CD4-positive, alpha-beta T cell treated with Interleukin-2 at 100 ng/mL for 4 hours (primary cell): ENCODE data around the gene FAM120C.
A peak's percentile ranks its signal among the peaks of the same experiment; 100 is the strongest.

Experiments used
- DNase-seq: peaks from one replicate; pipeline ENCODE4 v3.0.0-alpha.2; 2020; ENCODE audit warnings: low spot score

Gene FAM120C

GRCh38 chrX:54171091-54171490 is 12.0 kb downstream of the FAM120C start:
- DNase-seq, result no peak

GRCh38 chrX:54166915-54167314 is 16.1 kb downstream of the FAM120C start:
- DNase-seq, result no peak

- no peak for DNase-seq
Observed at GRCh38 chrX:54157561-54157960, 25.5 kb downstream of the FAM120C start.

DNA sequence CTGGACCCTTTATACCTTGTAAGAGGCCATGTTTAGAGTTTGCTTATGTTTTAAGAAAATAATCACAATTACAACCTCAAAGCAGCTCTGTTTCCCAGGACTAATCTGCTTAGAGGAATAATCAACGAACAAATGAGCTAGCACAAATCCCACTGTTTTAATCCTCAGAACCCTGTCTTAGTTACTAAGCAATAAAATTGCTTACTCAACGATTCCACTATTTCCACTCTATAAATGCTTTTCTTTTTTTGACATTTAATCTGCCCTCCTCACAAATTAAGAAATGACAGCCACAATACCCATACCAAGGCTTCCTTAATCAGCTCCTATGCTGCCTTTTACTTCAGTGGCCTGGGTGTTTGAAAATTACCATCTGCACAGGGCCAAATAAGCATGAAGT is 48.8 kb downstream of the FAM120C start:
- no peak for DNase-seq

GRCh38 chrX:54116391-54116790 is 66.7 kb downstream of the FAM120C start:
- no peak for DNase-seq

DNA sequence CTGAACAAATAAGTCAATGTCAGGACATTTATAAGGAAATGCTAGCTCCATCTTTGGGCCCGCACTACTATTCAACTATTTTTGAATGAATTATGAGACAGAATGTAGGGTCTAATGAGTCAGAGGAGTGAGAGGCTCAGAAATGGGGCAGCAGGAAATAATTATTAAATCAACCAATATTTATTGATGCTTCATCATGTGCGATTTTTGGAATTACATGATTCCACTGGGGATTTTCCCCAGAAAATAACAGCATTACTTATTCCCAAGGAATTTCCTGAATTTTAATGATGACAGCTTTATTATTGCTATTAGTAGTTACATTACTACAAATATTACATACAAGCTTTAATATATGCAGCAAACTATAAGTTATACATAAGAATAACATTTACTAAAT is 89.5 kb downstream of the FAM120C start:
- DNase-seq, result no peak

- DNase-seq, result no peak
Observed at GRCh38 chrX:54093159-54093558, 89.9 kb downstream of the FAM120C start.

DNA sequence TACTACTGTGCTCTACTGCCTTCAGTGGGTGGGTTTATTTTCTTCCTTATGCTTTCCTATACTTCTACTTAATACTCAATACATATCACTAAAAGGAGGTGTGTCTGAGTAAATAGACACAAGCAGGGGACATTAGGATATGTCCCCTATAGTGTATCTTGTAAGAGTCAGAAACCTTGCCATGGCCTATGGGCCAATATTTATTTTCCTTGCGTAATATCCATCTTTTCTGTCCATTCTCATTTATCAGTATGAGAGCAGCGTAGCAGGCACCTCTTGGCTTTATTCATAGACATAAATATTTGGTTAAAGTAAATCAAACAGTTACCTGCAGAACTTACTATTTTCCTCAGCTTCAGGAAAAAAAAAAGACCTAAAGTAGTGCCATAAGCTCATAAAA is 92.2 kb downstream of the FAM120C start:
- no peak for DNase-seq

- no peak for DNase-seq
Observed at GRCh38 chrX:54089191-54089590, 93.9 kb downstream of the FAM120C start.

DNA sequence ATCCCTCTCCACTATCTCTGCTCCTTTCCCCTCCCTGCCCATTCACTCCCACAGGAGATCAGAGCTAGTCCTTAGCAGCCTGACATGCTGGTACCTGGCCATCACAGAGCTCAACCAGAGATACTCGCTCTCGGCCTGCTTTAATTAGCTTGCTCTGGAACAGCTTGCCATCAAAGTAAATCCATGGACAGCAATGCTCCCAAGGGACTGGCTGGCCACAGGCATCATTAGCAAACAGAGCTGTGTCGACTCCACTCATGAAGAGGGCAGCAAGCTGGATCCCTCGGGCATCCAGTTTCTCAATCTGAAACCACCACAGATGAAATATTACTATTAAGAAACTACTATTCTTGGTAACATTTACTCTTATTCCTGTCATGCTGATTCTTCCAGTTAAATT is 95.4 kb downstream of the FAM120C start:
- DNase-seq, result no peak

GRCh38 chrX:54085666-54086065 is 97.4 kb downstream of the FAM120C start:
- DNase-seq, result no peak

GRCh38 chrX:54076903-54077302 is 106.2 kb downstream of the FAM120C start:
- DNase-seq, result no peak

GRCh38 chrX:54074826-54075225 is 108.2 kb downstream of the FAM120C start:
- no peak for DNase-seq

GRCh38 chrX:54067766-54068165 is 115.3 kb downstream of the FAM120C start:
- no peak for DNase-seq

DNA sequence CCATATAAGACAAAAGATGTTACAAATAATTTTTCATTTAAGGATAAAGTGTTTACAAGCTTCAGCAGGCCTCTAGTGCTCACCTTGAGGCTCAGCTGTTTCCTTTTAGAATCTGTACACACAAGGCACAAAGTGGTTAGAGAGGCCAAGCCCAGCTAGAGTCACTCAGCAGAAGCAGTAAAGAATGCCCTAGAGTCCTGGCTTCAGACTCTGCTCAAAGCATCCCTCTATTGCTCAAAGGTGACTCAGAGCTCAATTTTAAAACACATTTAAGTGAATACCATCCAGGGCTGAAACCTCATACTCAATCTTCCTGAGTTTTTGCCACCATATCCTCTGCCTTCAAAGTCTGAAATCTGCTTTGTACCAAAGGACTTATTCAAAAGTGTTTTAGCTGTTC is 116.2 kb downstream of the FAM120C start:
- DNase-seq, result no peak

GRCh38 chrX:54064564-54064963 is 118.5 kb downstream of the FAM120C start:
- no peak for DNase-seq

- no peak for DNase-seq
Observed at GRCh38 chrX:54063361-54063760, 119.7 kb downstream of the FAM120C start.

DNA sequence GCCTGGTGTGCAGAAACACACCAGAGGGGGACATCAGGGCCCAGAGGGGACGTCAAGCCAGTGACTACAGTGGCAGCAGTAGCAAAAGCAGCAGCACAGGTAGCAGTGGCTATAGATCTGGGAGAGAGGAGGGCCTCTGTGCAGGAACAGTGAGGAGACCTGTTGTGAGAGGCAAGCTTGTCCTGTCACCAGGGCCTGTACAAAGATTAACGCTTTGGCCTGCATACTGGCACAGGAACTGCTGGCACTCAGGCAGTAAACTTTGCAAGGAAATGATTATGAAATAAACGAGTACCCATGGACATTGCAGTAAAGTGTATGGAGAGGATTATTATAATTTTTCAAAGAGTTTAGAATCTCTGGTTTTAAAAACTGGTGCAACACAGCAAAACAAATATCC is 133.3 kb downstream of the FAM120C start:
- no peak for DNase-seq

- no peak for DNase-seq
Observed at GRCh38 chrX:54048412-54048811, 134.6 kb downstream of the FAM120C start.

GRCh38 chrX:54045563-54046228 is 137.4 kb downstream of the FAM120C start:
- no peak for DNase-seq

GRCh38 chrX:54044877-54045338 is 138.1 kb downstream of the FAM120C start:
- DNase-seq, result no peak

DNA sequence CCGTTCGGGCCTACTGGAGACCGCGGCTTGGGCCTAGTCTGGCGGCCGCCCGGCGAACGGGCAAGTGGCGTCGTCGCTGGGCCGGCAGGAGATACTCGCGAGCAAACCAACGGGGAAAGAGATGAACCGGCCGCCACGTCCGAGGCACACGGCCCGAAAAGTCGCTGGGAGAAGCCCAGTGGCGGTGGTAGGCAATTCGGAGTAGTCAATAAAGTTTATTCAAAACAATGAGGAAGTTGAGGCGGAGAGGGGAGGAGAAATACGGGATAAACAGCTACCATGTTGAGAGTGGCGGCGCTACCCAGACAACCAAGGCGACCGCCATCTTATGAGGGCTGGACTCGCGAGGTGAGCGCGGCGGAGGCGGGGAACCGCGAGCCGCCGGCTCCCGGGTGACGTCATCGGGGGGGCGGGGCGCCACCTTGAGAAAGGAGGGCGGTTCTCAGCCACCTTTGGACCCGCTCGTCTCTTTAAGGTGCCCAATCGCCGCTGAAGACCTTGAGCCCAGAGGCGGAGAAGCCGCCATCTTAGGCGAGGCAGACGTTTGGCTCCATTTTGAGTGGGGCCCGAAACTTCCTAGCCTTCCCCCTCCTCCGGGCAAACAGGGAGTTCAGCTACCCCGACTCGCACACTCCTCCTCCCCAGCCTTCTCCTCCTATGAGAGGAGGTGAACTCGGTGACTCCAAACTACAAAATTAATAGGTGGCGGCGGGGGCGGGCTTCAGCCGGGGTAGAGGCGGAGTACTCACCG is 138.8 kb downstream of the FAM120C start, which contains the start of gene PHF8:
Gene PHF8 (minus strand): TSS at position 348 of the 751 bp plus-strand sequence. CDS start 1,745 bp downstream, outside the sequence.
- peak; percentile 96 for DNase-seq

GRCh38 chrX:54043541-54044125 is 139.4 kb downstream of the FAM120C start:
- DNase-seq, result peak; percentile 23
